ENCODE data around the gene COMMD1. TPM values are rescaled to one million over a fixed set of nuclear protein-coding genes. Genes with fewer than 3 reads are reported as not detected.

Gene COMMD1
- total RNA-seq, 2 experiments from 2014 or later = 29.3 to 36.1 TPM

- ATAC-seq (no peak), DNase-seq (no peak)
- intact Hi-C loops (cut with DNase I, micrococcal nuclease) = no loop called here
- Mint-ChIP-seq H3K4me1 (peaks cover 2% of the 10 kb centered on the region), H3K27me3 (no peaks in the 10 kb centered on the region), H3K36me3 (ENCODE audit: low read depth) (no peaks in the 10 kb centered on the region), H3K9me3 (ENCODE audit: low read depth) (no peaks in the 10 kb centered on the region), H3K4me3 (no peak overlapping the region), H3K27ac (no peak overlapping the region)
- ChIA-PET CTCF (interaction anchor here (0.6 to 2.6 kb wide), 3 partner anchors 15 to 259 kb away, joined by 3 to 8 read pairs (median 3); no protein-coding TSS in a partner anchor), POLR2A (no interaction called here)
Observed at GRCh38 chr2:62177392-62178049, 272.0 kb downstream of the COMMD1 start.

GRCh38 chr2:62178741-62179271, 273.3 kb downstream of the COMMD1 start:
- intact Hi-C loops (cut with DNase I, micrococcal nuclease) = no loop called here
- peaks cover 2% of the 10 kb centered on the region for H3K4me1 Mint-ChIP-seq
- DNase-seq (no peak), ATAC-seq (no peak)
- ChIA-PET CTCF (interaction anchor here (0.5 to 2.6 kb wide), 4 partner anchors 16 to 260 kb away, joined by 3 to 8 read pairs (median 4); no protein-coding TSS in a partner anchor), POLR2A (no interaction called here)
- no peak overlapping the region for H3K4me3 Mint-ChIP-seq
- no peaks in the 10 kb centered on the region for H3K36me3 Mint-ChIP-seq (ENCODE audit: low read depth)
- H3K27me3 Mint-ChIP-seq = no peaks in the 10 kb centered on the region
- no peaks in the 10 kb centered on the region for H3K9me3 Mint-ChIP-seq (ENCODE audit: low read depth)
- H3K27ac Mint-ChIP-seq = no peak overlapping the region

- Mint-ChIP-seq H3K4me1 (peaks cover 2% of the 10 kb centered on the region), H3K36me3 (ENCODE audit: low read depth) (no peaks in the 10 kb centered on the region), H3K27ac (no peak overlapping the region), H3K9me3 (ENCODE audit: low read depth) (no peaks in the 10 kb centered on the region), H3K27me3 (no peaks in the 10 kb centered on the region), H3K4me3 (no peak overlapping the region)
- ATAC-seq (no peak), DNase-seq (no peak)
- intact Hi-C loops (cut with DNase I, micrococcal nuclease) = no loop called here
- ChIA-PET CTCF (interaction anchor here (0.6 kb wide), 1 partner anchor 1374 kb away, joined by 3 read pairs; no protein-coding TSS in a partner anchor), POLR2A (no interaction called here)
Observed at GRCh38 chr2:62180975-62181374, 275.5 kb downstream of the COMMD1 start.

GRCh38 chr2:62181843-62182242, 276.4 kb downstream of the COMMD1 start:
- Mint-ChIP-seq H3K27ac (no peak overlapping the region), H3K27me3 (no peaks in the 10 kb centered on the region), H3K4me3 (no peak overlapping the region), H3K36me3 (ENCODE audit: low read depth) (no peaks in the 10 kb centered on the region), H3K9me3 (ENCODE audit: low read depth) (no peaks in the 10 kb centered on the region), H3K4me1 (peaks cover 2% of the 10 kb centered on the region)
- ATAC-seq (no peak), DNase-seq (no peak)
- CTCF ChIA-PET = no interaction called here
- POLR2A ChIA-PET = no interaction called here
- intact Hi-C loops (cut with DNase I, micrococcal nuclease) = no loop called here

- H3K4me3 Mint-ChIP-seq = no peak overlapping the region
- CTCF ChIA-PET = interaction anchor here (1.2 kb wide), 1 partner anchor 150 kb away, joined by 3 read pairs; no protein-coding TSS in a partner anchor
- no peaks in the 10 kb centered on the region for H3K27me3 Mint-ChIP-seq
- POLR2A ChIA-PET = no interaction called here
- no peak overlapping the region for H3K27ac Mint-ChIP-seq
- peaks cover 2% of the 10 kb centered on the region for H3K4me1 Mint-ChIP-seq
- H3K9me3 Mint-ChIP-seq (ENCODE audit: low read depth) = no peaks in the 10 kb centered on the region
- intact Hi-C loops (cut with DNase I, micrococcal nuclease) = no loop called here
- no peak for ATAC-seq
- no peaks in the 10 kb centered on the region for H3K36me3 Mint-ChIP-seq (ENCODE audit: low read depth)
- DNase-seq = no peak
Observed at GRCh38 chr2:62184512-62185230, 279.2 kb downstream of the COMMD1 start.

Other genes starting within 250 kb of the COMMD1 start
- gene FAM161A, start 51.6 kb upstream of the COMMD1 start, total RNA-seq = 1 to 10 TPM; 6.2 to 7.3 TPM
- gene CCT4, start 17.0 kb upstream of the COMMD1 start, total RNA-seq = 100 to 1,000 TPM; 255 to 373 TPM

Data from activated CD4-positive, alpha-beta T cell treated with anti-CD3 and anti-CD28 coated beads for 36 hours (primary cell).